WERI-Rb-1 (cell line): ENCODE results near the gene C12orf60.
A peak's percentile ranks its signal among the peaks of the same experiment; 100 is the strongest.

Experiments used
- DNase-seq: peaks from one replicate; pipeline ENCODE4 v3.0.0-alpha.2; 2020
- H3K27ac ChIP-seq: fragments of 250-450 bp; sonication (Bioruptor Pico); 2 replicates; pipeline ENCODE4 v1.5.1; 2020; ENCODE audit warnings: mild to moderate bottlenecking, moderate library complexity
- H3K27me3 ChIP-seq: fragments of 250-450 bp; sonication (Bioruptor Pico); 2 replicates; pipeline ENCODE4 v1.5.1; 2021; ENCODE audit warnings: mild to moderate bottlenecking, low read depth, moderate library complexity; ENCODE audit not compliant: insufficient read depth, severe bottlenecking
- H3K36me3 ChIP-seq: fragments of 250-450 bp; sonication (Bioruptor Pico); 2 replicates; pipeline ENCODE4 v1.5.1; 2020; ENCODE audit warnings: mild to moderate bottlenecking, moderate library complexity
- H3K4me3 ChIP-seq: 2 replicates; pipeline ENCODE4 v1.5.1; 2011; ENCODE audit warnings: low read depth, mild to moderate bottlenecking, control low read depth, low read length
- H3K9me3 ChIP-seq: fragments of 250-450 bp; sonication (Bioruptor Pico); 2 replicates; pipeline ENCODE4 v1.5.1; 2021; ENCODE audit warnings: mild to moderate bottlenecking, moderate library complexity; ENCODE audit not compliant: severe bottlenecking
- CTCF ChIP-seq: IDR thresholded peaks from 2 replicates; pipeline ENCODE4 v1.5.1; 2011; ENCODE audit warnings: low read depth, mild to moderate bottlenecking, control low read depth, inconsistent platforms, low read length

Gene C12orf60

GRCh38 chr12:14824012-14824634 is 20.7 kb downstream of the C12orf60 start:
- Histone ChIP-seq H3K4me3 (no peak overlapping the region), H3K9me3 (no peaks in the 10 kb centered on the region), H3K27me3 (no peaks in the 10 kb centered on the region), H3K36me3 (no peaks in the 10 kb centered on the region), H3K27ac (no peak overlapping the region)
- no peak for DNase-seq
- no peak for TF ChIP-seq CTCF

- DNase-seq: no peak
- Histone ChIP-seq H3K27ac (no peak overlapping the region), H3K9me3 (no peaks in the 10 kb centered on the region), H3K4me3 (no peak overlapping the region), H3K27me3 (no peaks in the 10 kb centered on the region), H3K36me3 (no peaks in the 10 kb centered on the region)
- TF ChIP-seq CTCF: no peak
These were observed 21.8 kb downstream of the C12orf60 start for GRCh38 chr12:14825256-14825655.

GRCh38 chr12:14826491-14826890 is 23.0 kb downstream of the C12orf60 start:
- Histone ChIP-seq H3K27ac (no peak overlapping the region), H3K27me3 (no peaks in the 10 kb centered on the region), H3K36me3 (no peaks in the 10 kb centered on the region), H3K4me3 (no peak overlapping the region), H3K9me3 (no peaks in the 10 kb centered on the region)
- no peak for TF ChIP-seq CTCF
- no peak for DNase-seq

- no peaks in the 10 kb centered on the region for H3K36me3 ChIP-seq
- no peak for DNase-seq
- H3K27ac ChIP-seq: no peak overlapping the region
- no peaks in the 10 kb centered on the region for H3K27me3 ChIP-seq
- H3K9me3 ChIP-seq: no peaks in the 10 kb centered on the region
- TF ChIP-seq CTCF: no peak
- no peak overlapping the region for H3K4me3 ChIP-seq
These were observed 23.6 kb downstream of the C12orf60 start for GRCh38 chr12:14827043-14827442.

GRCh38 chr12:14828892-14829291 is 25.4 kb downstream of the C12orf60 start:
- no peaks in the 10 kb centered on the region for H3K27me3 ChIP-seq
- no peak for TF ChIP-seq CTCF
- no peaks in the 10 kb centered on the region for H3K9me3 ChIP-seq
- H3K36me3 ChIP-seq: no peaks in the 10 kb centered on the region
- peak; percentile 11 for DNase-seq
- H3K4me3 ChIP-seq: no peak overlapping the region
- no peak overlapping the region for H3K27ac ChIP-seq

- Histone ChIP-seq H3K36me3 (no peaks in the 10 kb centered on the region), H3K9me3 (no peaks in the 10 kb centered on the region), H3K4me3 (no peak overlapping the region), H3K27ac (no peak overlapping the region), H3K27me3 (no peaks in the 10 kb centered on the region)
- no peak for TF ChIP-seq CTCF
- DNase-seq: no peak
These were observed 29.9 kb downstream of the C12orf60 start for GRCh38 chr12:14833336-14833735.
